ENCODE results near the gene LANCL3. TPM values are rescaled to one million over a fixed set of nuclear protein-coding genes. Genes with fewer than 3 reads are reported as not detected.

The LANCL3 gene
- total RNA-seq, 2 experiments from 2014 or later: 0.05 to 0.11 TPM

GRCh38 chrX:37672563-37672962, 101.1 kb downstream of the LANCL3 start:
- Mint-ChIP-seq H3K36me3 (ENCODE audit: low read depth) (no peaks in the 10 kb centered on the region), H3K4me1 (ENCODE audit: low read depth) (no peaks in the 10 kb centered on the region), H3K27me3 (no peaks in the 10 kb centered on the region), H3K4me3 (no peak overlapping the region), H3K9me3 (no peaks in the 10 kb centered on the region), H3K27ac (no peak overlapping the region)
- Histone ChIP-seq H3K9me3 (ENCODE audit: control insufficient read depth in 1 of 2, insufficient read depth in 1 of 2, low read length in 2 of 2) (no peaks in the 10 kb centered on the region), H3K4me1 (ENCODE audit: insufficient read depth, low read length) (no peaks in the 10 kb centered on the region), H3K4me3 (ENCODE audit: low read length) (no peak overlapping the region), H3K27ac (ENCODE audit: low read depth in 1 of 2, low read length in 2 of 2) (no peak overlapping the region), H3K36me3 (ENCODE audit: insufficient read depth, low read length) (no peaks in the 10 kb centered on the region), H3K27me3 (ENCODE audit: control insufficient read depth in 1 of 2, insufficient read depth in 2 of 2, low read length in 2 of 2) (no peaks in the 10 kb centered on the region)
- intact Hi-C loops (cut with DNase I, micrococcal nuclease): no loop called here
- no peak for TF ChIP-seq CTCF (IDR thresholded peaks at IDR 0.05)
- DNase-seq: no peak
- CTCF ChIA-PET: no interaction called here
- no peak for ATAC-seq (ENCODE audit: poor library complexity)
- POLR2A ChIA-PET: no interaction called here

- POLR2A ChIA-PET: no interaction called here
Observed at GRCh38 chrX:37676811-37677210, 105.3 kb downstream of the LANCL3 start.

GRCh38 chrX:37677243-37677642, 105.8 kb downstream of the LANCL3 start:
- Mint-ChIP-seq H3K36me3 (ENCODE audit: low read depth) (no peaks in the 10 kb centered on the region), H3K4me3 (no peak overlapping the region), H3K27me3 (no peaks in the 10 kb centered on the region), H3K27ac (no peak overlapping the region), H3K4me1 (ENCODE audit: low read depth) (no peaks in the 10 kb centered on the region), H3K9me3 (no peaks in the 10 kb centered on the region)
- POLR2A ChIA-PET: no interaction called here
- no peaks in the 10 kb centered on the region for H3K27me3 ChIP-seq (ENCODE audit: control insufficient read depth in 1 of 2, insufficient read depth in 2 of 2, low read length in 2 of 2)
- no peaks in the 10 kb centered on the region for H3K9me3 ChIP-seq (ENCODE audit: control insufficient read depth in 1 of 2, insufficient read depth in 1 of 2, low read length in 2 of 2)
- no peaks in the 10 kb centered on the region for H3K4me1 ChIP-seq (ENCODE audit: insufficient read depth, low read length)
- DNase-seq (no peak), ATAC-seq (ENCODE audit: poor library complexity) (no peak)
- H3K4me3 ChIP-seq (ENCODE audit: low read length): no peak overlapping the region
- CTCF ChIA-PET: no interaction called here
- no peak for TF ChIP-seq CTCF (IDR thresholded peaks at IDR 0.05)
- H3K36me3 ChIP-seq (ENCODE audit: insufficient read depth, low read length): no peaks in the 10 kb centered on the region
- intact Hi-C loops (cut with DNase I, micrococcal nuclease): no loop called here
- H3K27ac ChIP-seq (ENCODE audit: low read depth in 1 of 2, low read length in 2 of 2): no peak overlapping the region

More at GRCh38 chrX:37676811-37677210, 105.3 kb downstream of the LANCL3 start:
- Histone ChIP-seq H3K27me3 (ENCODE audit: control insufficient read depth in 1 of 2, insufficient read depth in 2 of 2, low read length in 2 of 2) (no peaks in the 10 kb centered on the region), H3K4me3 (ENCODE audit: low read length) (no peak overlapping the region), H3K4me1 (ENCODE audit: insufficient read depth, low read length) (no peaks in the 10 kb centered on the region), H3K36me3 (ENCODE audit: insufficient read depth, low read length) (no peaks in the 10 kb centered on the region), H3K27ac (ENCODE audit: low read depth in 1 of 2, low read length in 2 of 2) (no peak overlapping the region), H3K9me3 (ENCODE audit: control insufficient read depth in 1 of 2, insufficient read depth in 1 of 2, low read length in 2 of 2) (no peaks in the 10 kb centered on the region)
- DNase-seq: no peak
- ATAC-seq (ENCODE audit: poor library complexity): no peak
- Mint-ChIP-seq H3K27ac (no peak overlapping the region), H3K36me3 (ENCODE audit: low read depth) (no peaks in the 10 kb centered on the region), H3K4me3 (no peak overlapping the region), H3K9me3 (no peaks in the 10 kb centered on the region), H3K4me1 (ENCODE audit: low read depth) (no peaks in the 10 kb centered on the region), H3K27me3 (no peaks in the 10 kb centered on the region)
- CTCF ChIA-PET: no interaction called here
- no peak for TF ChIP-seq CTCF (IDR thresholded peaks at IDR 0.05)
- intact Hi-C loops (cut with DNase I, micrococcal nuclease): no loop called here

All from CD4-positive, alpha-beta T cell (primary cell).